Smooth muscle cell (in vitro differentiated cells): ENCODE results near the gene APLN. TPM values are rescaled to one million over a fixed set of nuclear protein-coding genes. Genes with fewer than 3 reads are reported as not detected.

ENCODE experiments used
- DNase-seq: peaks from one replicate; lab custom pipeline; 2025; ENCODE audit not compliant: unreplicated experiment; lab: John Stamatoyannopoulos, UW
- H2AFZ ChIP-seq: fragments of 200-600 bp; sonication (generic); 2 replicates; pipeline ENCODE4 v1.6.0; 2016; ENCODE audit warnings: antibody characterized with exemption, low read depth, mild to moderate bottlenecking
- H3F3A ChIP-seq: fragments of 200-600 bp; sonication (generic); 2 replicates; pipeline ENCODE4 v1.6.0; 2017; ENCODE audit warnings: antibody characterized with exemption, low read depth
- H3K27ac ChIP-seq: fragments of 200-600 bp; sonication (generic); 2 replicates; pipeline ENCODE4 v1.5.1; 2016; ENCODE audit warnings: low read depth, mild to moderate bottlenecking
- H3K27me3 ChIP-seq: fragments of 200-600 bp; sonication (generic); 2 replicates; pipeline ENCODE4 v1.6.1; 2016; ENCODE audit warnings: low read depth, mild to moderate bottlenecking
- H3K36me3 ChIP-seq: fragments of 200-600 bp; sonication (generic); 2 replicates; pipeline ENCODE4 v1.5.1; 2016; ENCODE audit warnings: low read depth
- H3K4me1 ChIP-seq: fragments of 200-600 bp; sonication (generic); 2 replicates; pipeline ENCODE4 v1.5.1; 2016; ENCODE audit warnings: low read depth
- H3K4me2 ChIP-seq: fragments of 200-600 bp; sonication (generic); 2 replicates; pipeline ENCODE4 v1.6.0; 2016; ENCODE audit warnings: mild to moderate bottlenecking
- H3K4me3 ChIP-seq: fragments of 200-600 bp; sonication (generic); 2 replicates; pipeline ENCODE4 v1.5.1; 2016; ENCODE audit warnings: mild to moderate bottlenecking
- H3K79me2 ChIP-seq: fragments of 200-600 bp; sonication (generic); 2 replicates; pipeline ENCODE4 v1.6.0; 2016; ENCODE audit warnings: low read depth, mild to moderate bottlenecking
- H3K9ac ChIP-seq: fragments of 200-600 bp; sonication (generic); 2 replicates; pipeline ENCODE4 v1.6.0; 2016; ENCODE audit warnings: low read depth
- H3K9me3 ChIP-seq: fragments of 200-600 bp; sonication (generic); replicated peaks from 2 replicates; pipeline ENCODE4 v1.5.1; 2016; ENCODE audit warnings: low read depth
- H4K20me1 ChIP-seq: fragments of 200-600 bp; sonication (generic); 2 replicates; pipeline ENCODE4 v1.6.0; 2016; ENCODE audit warnings: low read depth
- CTCF ChIP-seq: fragments of 200-600 bp; sonication (generic); IDR thresholded peaks from 2 replicates; pipeline ENCODE4 v1.5.1; 2017; ENCODE audit warnings: borderline replicate concordance, mild to moderate bottlenecking, antibody characterized with exemption; ENCODE audit not compliant: insufficient read depth, poor library complexity, severe bottlenecking
- WGBS: methylation state at CpG from one replicate; pipeline ENCODE4 v1.1.7; 2016; ENCODE audit warnings: low lambda C conversion rate; 5-methylcytosine and 5-hydroxymethylcytosine counted together
- polyA plus RNA-seq: library from polyadenylated mRNA; unstranded; fragments of >200 nt; fragmentation: Nextera tagmentation; extraction: Ambion mirVana; gene quantifications from 2 replicates; pipeline ENCODE4 v1.2.1, GENCODE V29; 2016
- total RNA-seq: library from RNA; depleted of rRNA; stranded (reverse); fragments of >200 nt; gene quantifications from 2 replicates; pipeline ENCODE4 v1.2.3, GENCODE V29; 2014

APLN gene
- total and polyA plus RNA-seq, 2 experiments from 2014 or later, result 0.04 to 0.78 TPM

DNA sequence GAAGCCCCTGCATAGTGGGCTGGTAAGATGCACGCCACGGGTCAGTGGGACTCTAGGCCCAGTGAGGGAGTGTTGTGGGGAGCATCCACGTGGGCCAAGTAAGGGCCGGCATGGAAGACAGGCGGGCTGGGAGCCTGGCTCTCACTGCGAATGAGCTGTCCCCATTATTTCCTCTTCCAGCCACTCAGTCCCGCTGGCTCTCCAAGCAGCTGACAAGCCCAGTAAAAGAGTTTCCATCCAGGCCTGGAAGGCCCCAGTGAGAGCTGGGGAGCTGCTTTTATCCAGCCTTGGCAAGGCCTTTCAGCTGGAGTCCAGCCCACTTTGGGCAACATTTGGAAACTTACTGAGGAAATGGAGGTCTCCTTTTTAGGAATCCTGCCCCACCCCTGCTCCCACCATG, 24.9 kb downstream of the APLN start:
- Histone ChIP-seq H3K36me3 (no peaks in the 10 kb centered on the region), H3K4me2 (no peak overlapping the region), H4K20me1 (no peaks in the 10 kb centered on the region), H2AFZ (no peak overlapping the region), H3K79me2 (no peaks in the 10 kb centered on the region), H3K27me3 (no peaks in the 10 kb centered on the region), H3K9ac (no peak overlapping the region), H3F3A (no peaks in the 10 kb centered on the region), H3K4me1 (no peaks in the 10 kb centered on the region), H3K9me3 (no peaks in the 10 kb centered on the region), H3K27ac (no peak overlapping the region), H3K4me3 (no peak overlapping the region)
- no peak for DNase-seq
- WGBS, result 79% methylated on average over 7 of the region's 7 CpGs
- TF ChIP-seq CTCF, result no peak

DNA sequence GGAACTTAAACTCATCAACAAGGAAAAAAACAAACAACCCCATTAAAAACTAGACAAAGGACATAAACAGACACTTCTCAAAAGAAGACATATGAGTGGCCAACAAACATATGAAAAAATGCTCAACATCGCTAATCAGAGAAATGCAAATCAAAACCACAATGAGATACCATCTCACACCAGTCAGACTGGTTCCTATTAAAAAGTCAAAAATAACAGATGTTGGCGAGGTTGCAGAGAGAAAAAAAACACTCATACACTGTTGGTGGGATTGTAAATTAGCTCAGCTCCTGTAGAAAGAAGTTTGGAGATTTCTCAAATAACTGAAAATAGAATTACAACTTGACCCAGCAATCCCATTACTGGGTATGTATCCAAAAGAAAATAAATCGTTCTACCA, 28.7 kb downstream of the APLN start:
- Histone ChIP-seq H4K20me1 (no peaks in the 10 kb centered on the region), H3K4me2 (no peak overlapping the region), H3K79me2 (no peaks in the 10 kb centered on the region), H2AFZ (no peak overlapping the region), H3K9me3 (no peaks in the 10 kb centered on the region), H3K36me3 (no peaks in the 10 kb centered on the region), H3K27me3 (no peaks in the 10 kb centered on the region), H3F3A (no peaks in the 10 kb centered on the region), H3K27ac (no peak overlapping the region), H3K4me3 (no peak overlapping the region), H3K9ac (no peak overlapping the region), H3K4me1 (no peaks in the 10 kb centered on the region)
- WGBS, result 63% methylated on average over 3 of the region's 3 CpGs
- no peak for TF ChIP-seq CTCF
- no peak for DNase-seq

- Histone ChIP-seq H3K4me1 (no peaks in the 10 kb centered on the region), H3K27me3 (no peaks in the 10 kb centered on the region), H3K27ac (no peak overlapping the region), H3K36me3 (no peaks in the 10 kb centered on the region), H3K9me3 (no peaks in the 10 kb centered on the region), H3K9ac (no peak overlapping the region), H3F3A (no peaks in the 10 kb centered on the region), H3K79me2 (no peaks in the 10 kb centered on the region), H2AFZ (no peak overlapping the region), H4K20me1 (no peaks in the 10 kb centered on the region), H3K4me2 (no peak overlapping the region), H3K4me3 (no peak overlapping the region)
- no peak for DNase-seq
- TF ChIP-seq CTCF, result no peak
- 76% methylated on average over 10 of the region's 10 CpGs for WGBS
These were observed 31.9 kb downstream of the APLN start for GRCh38 chrX:129622757-129623301.

- Histone ChIP-seq H3K9me3 (no peaks in the 10 kb centered on the region), H3K36me3 (no peaks in the 10 kb centered on the region), H3K27ac (no peak overlapping the region), H3K4me1 (no peaks in the 10 kb centered on the region), H3K4me2 (no peak overlapping the region), H3K4me3 (no peak overlapping the region), H3K27me3 (no peaks in the 10 kb centered on the region), H2AFZ (no peak overlapping the region), H3K9ac (no peak overlapping the region), H3K79me2 (no peaks in the 10 kb centered on the region), H4K20me1 (no peaks in the 10 kb centered on the region), H3F3A (no peaks in the 10 kb centered on the region)
- no peak for TF ChIP-seq CTCF
- 76% methylated on average over 4 of the region's 4 CpGs for WGBS
- no peak for DNase-seq
These were observed 35.8 kb downstream of the APLN start for GRCh38 chrX:129618997-129619396.
